OCI-LY1 (cell line): ENCODE results near the gene P4HA3.

Experiments
- H2AFZ ChIP-seq: fragments of 200-600 bp; sonication (generic), shearing (Covaris generic); 2 replicates; pipeline ENCODE4 v1.6.0; 2014; ENCODE audit warnings: antibody characterized with exemption, mild to moderate bottlenecking, low read length
- H3F3A ChIP-seq: fragments of 200-600 bp; sonication (generic), shearing (Covaris generic); 2 replicates; pipeline ENCODE4 v1.6.0; 2014; ENCODE audit warnings: mild to moderate bottlenecking, antibody characterized with exemption, low read length, moderate library complexity; ENCODE audit not compliant: insufficient read depth
- H3K27ac ChIP-seq: fragments of 200-600 bp; sonication (generic); 2 replicates; pipeline ENCODE4 v1.5.1; 2014; ENCODE audit warnings: low read length, mixed run types, mild to moderate bottlenecking, low read depth; ENCODE audit not compliant: poor library complexity, severe bottlenecking
- H3K27me3 ChIP-seq: fragments of 200-600 bp; sonication (generic); 2 replicates; pipeline ENCODE4 v1.6.0; 2014; ENCODE audit warnings: antibody characterized with exemption, mild to moderate bottlenecking, low read length, moderate library complexity; ENCODE audit not compliant: insufficient read depth
- H3K36me3 ChIP-seq: fragments of 200-600 bp; sonication (generic); 2 replicates; pipeline ENCODE4 v1.6.1; 2014; ENCODE audit warnings: mild to moderate bottlenecking, antibody characterized with exemption, low read length, moderate library complexity, mixed read lengths; ENCODE audit not compliant: insufficient read depth
- H3K4me1 ChIP-seq: fragments of 200-600 bp; sonication (generic); 2 replicates; pipeline ENCODE4 v1.5.1; 2014; ENCODE audit warnings: mild to moderate bottlenecking, low read length, moderate library complexity; ENCODE audit not compliant: insufficient read depth, severe bottlenecking
- H3K4me2 ChIP-seq: fragments of 200-600 bp; sonication (generic), shearing (Covaris generic); 2 replicates; pipeline ENCODE4 v1.6.1; 2014; ENCODE audit warnings: low read length
- H3K4me3 ChIP-seq: fragments of 200-600 bp; sonication (generic); 2 replicates; pipeline ENCODE4 v1.5.1; 2014; ENCODE audit warnings: low read length, low read depth, mild to moderate bottlenecking, mixed read lengths; ENCODE audit not compliant: poor library complexity, severe bottlenecking
- H3K79me2 ChIP-seq: fragments of 200-600 bp; shearing (Covaris generic); 2 replicates; pipeline ENCODE4 v1.6.1; 2016; ENCODE audit warnings: mixed run types, low read length, mixed read lengths; ENCODE audit not compliant: insufficient read depth
- H3K9ac ChIP-seq: fragments of 200-600 bp; sonication (generic), shearing (Covaris generic); 2 replicates; pipeline ENCODE4 v1.6.1; 2014; ENCODE audit warnings: mild to moderate bottlenecking, low read length, mixed read lengths
- H3K9me2 ChIP-seq: fragments of 200-600 bp; sonication (generic), shearing (Covaris generic); 2 replicates; pipeline ENCODE4 v1.6.1; 2014; ENCODE audit warnings: low read depth, mild to moderate bottlenecking, low read length, mixed read lengths
- H3K9me3 ChIP-seq: fragments of 200-600 bp; shearing (Covaris generic); 2 replicates; pipeline ENCODE4 v1.6.1; 2014; ENCODE audit warnings: low read length, mixed read lengths
- H4K20me1 ChIP-seq: fragments of 200-600 bp; sonication (generic), shearing (Covaris generic); 2 replicates; pipeline ENCODE4 v1.6.0; 2016; ENCODE audit warnings: mild to moderate bottlenecking, low read length; ENCODE audit not compliant: insufficient read depth
- EZH2 ChIP-seq: fragments of 200-600 bp; sonication (generic), shearing (Covaris generic); IDR thresholded peaks from 2 replicates; pipeline ENCODE4 v1.8.0; 2017; ENCODE audit warnings: borderline replicate concordance, mixed run types, mild to moderate bottlenecking, antibody characterized with exemption, low read length, moderate library complexity, mixed read lengths
- TF ChIP-seq, protein P1 (sequence below): fragments of 200-600 bp; sonication (generic), shearing (Covaris generic); IDR thresholded peaks from 2 replicates; pipeline ENCODE4 v1.5.1; 2017; ENCODE audit warnings: mild to moderate bottlenecking, antibody characterized with exemption, low read length, moderate library complexity, mixed read lengths

The P4HA3 gene

DNA sequence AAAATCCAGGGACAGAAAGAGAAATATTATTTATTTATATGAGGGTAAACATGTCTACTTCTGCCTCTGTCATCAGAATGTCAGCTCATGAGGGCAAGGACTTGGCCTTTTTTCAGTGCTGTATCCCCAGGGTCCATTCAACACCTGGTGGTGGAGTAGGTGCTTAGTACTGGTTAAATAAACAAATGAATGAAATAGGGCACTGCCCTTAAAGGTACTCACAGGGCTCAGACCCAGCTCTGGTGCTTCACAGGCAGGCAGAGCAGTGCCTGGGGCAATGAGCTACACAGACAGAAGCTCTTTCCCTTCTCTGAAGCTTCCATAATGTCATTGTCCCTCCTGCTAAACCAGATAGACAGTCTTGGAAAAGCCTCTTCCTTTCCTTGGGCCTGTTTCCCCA is 30.9 kb downstream of the P4HA3 start:
- Histone ChIP-seq H3K27ac (no peak overlapping the region), H3K9me2 (no peaks in the 10 kb centered on the region), H3K27me3 (no peaks in the 10 kb centered on the region; the same call in 1 of the 2 replicates), H3K79me2 (no peaks in the 10 kb centered on the region), H3K4me3 (no peak overlapping the region), H3K36me3 (no peaks in the 10 kb centered on the region; the same call in 1 of the 2 replicates), H3K9me3 (no peaks in the 10 kb centered on the region), H3F3A (no peaks in the 10 kb centered on the region), H3K4me2 (no peak overlapping the region), H4K20me1 (no peaks in the 10 kb centered on the region), H2AFZ (no peak overlapping the region), H3K9ac (no peak overlapping the region), H3K4me1 (no peaks in the 10 kb centered on the region)
- TF ChIP-seq, protein P1, sequence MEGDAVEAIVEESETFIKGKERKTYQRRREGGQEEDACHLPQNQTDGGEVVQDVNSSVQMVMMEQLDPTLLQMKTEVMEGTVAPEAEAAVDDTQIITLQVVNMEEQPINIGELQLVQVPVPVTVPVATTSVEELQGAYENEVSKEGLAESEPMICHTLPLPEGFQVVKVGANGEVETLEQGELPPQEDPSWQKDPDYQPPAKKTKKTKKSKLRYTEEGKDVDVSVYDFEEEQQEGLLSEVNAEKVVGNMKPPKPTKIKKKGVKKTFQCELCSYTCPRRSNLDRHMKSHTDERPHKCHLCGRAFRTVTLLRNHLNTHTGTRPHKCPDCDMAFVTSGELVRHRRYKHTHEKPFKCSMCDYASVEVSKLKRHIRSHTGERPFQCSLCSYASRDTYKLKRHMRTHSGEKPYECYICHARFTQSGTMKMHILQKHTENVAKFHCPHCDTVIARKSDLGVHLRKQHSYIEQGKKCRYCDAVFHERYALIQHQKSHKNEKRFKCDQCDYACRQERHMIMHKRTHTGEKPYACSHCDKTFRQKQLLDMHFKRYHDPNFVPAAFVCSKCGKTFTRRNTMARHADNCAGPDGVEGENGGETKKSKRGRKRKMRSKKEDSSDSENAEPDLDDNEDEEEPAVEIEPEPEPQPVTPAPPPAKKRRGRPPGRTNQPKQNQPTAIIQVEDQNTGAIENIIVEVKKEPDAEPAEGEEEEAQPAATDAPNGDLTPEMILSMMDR, result no peak
- no peak for TF ChIP-seq EZH2

DNA sequence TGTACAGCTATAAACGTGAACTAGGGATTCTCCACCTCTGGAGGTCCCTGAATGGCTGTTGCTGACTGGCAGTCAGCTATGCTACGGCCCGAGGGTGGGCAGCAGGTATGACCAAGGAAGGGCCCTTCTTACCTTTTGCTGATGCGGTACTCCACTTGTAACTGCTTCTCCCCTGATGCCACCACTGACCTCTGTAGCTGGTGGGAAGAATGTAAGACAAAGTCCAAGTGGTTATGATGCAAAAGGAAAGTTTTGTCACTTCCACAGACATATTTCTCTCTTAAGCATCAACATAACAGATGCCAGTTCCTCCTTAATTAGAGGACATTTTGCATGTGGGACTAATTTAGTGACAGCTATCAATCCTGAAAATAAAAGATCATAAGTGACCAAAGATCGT is 32.2 kb downstream of the P4HA3 start:
- H3F3A ChIP-seq, result no peaks in the 10 kb centered on the region
- TF ChIP-seq, protein P1, result no peak
- no peak for TF ChIP-seq EZH2
- H3K27me3 ChIP-seq, result no peaks in the 10 kb centered on the region
- H2AFZ ChIP-seq, result no peak overlapping the region
- no peaks in the 10 kb centered on the region for H3K4me1 ChIP-seq
- no peak overlapping the region for H3K27ac ChIP-seq
- no peaks in the 10 kb centered on the region for H3K9me2 ChIP-seq
- H3K9me3 ChIP-seq, result no peaks in the 10 kb centered on the region
- no peak overlapping the region for H3K4me2 ChIP-seq
- H3K36me3 ChIP-seq, result no peaks in the 10 kb centered on the region; the same call in 1 of the 2 replicates
- H4K20me1 ChIP-seq, result no peaks in the 10 kb centered on the region
- no peak overlapping the region for H3K4me3 ChIP-seq
- no peak overlapping the region for H3K9ac ChIP-seq
- H3K79me2 ChIP-seq, result no peaks in the 10 kb centered on the region

- H2AFZ ChIP-seq, result no peak overlapping the region
Observed at GRCh38 chr11:74278721-74279161, 32.7 kb downstream of the P4HA3 start.

More at GRCh38 chr11:74278721-74279161, 32.7 kb downstream of the P4HA3 start:
- Histone ChIP-seq H3K36me3 (no peaks in the 10 kb centered on the region; the same call in 1 of the 2 replicates), H3K79me2 (no peaks in the 10 kb centered on the region), H3F3A (no peaks in the 10 kb centered on the region), H3K4me2 (no peak overlapping the region), H3K9ac (no peak overlapping the region), H3K9me2 (no peaks in the 10 kb centered on the region), H3K9me3 (no peaks in the 10 kb centered on the region), H3K27ac (no peak overlapping the region), H3K27me3 (no peaks in the 10 kb centered on the region), H4K20me1 (no peaks in the 10 kb centered on the region), H3K4me1 (no peaks in the 10 kb centered on the region), H3K4me3 (no peak overlapping the region)
- no peak for TF ChIP-seq EZH2
- TF ChIP-seq, protein P1, result no peak
